Ectodermal cell (in vitro differentiated cells): ENCODE measurements around the gene CACNA1S.

Source experiments
- H3K27ac ChIP-seq: 2 replicates; pipeline ENCODE4 v1.7.0; 2013; ENCODE audit warnings: mild to moderate bottlenecking, low read depth, low read length; ENCODE audit not compliant: insufficient read depth, poor library complexity, severe bottlenecking
- H3K27me3 ChIP-seq: 2 replicates; pipeline ENCODE4 v1.7.0; 2013; ENCODE audit warnings: mild to moderate bottlenecking, low read length; ENCODE audit not compliant: insufficient read depth, control insufficient read depth, poor library complexity, severe bottlenecking
- H3K36me3 ChIP-seq: one replicate; pipeline ENCODE4 v1.7.0; 2013; ENCODE audit warnings: low read length; ENCODE audit not compliant: control insufficient read depth, insufficient read depth
- H3K4me1 ChIP-seq: one replicate; pipeline ENCODE4 v1.7.0; 2013; ENCODE audit warnings: low read length; ENCODE audit not compliant: control insufficient read depth, insufficient read depth
- H3K4me3 ChIP-seq: 2 replicates; pipeline ENCODE4 v1.7.0; 2013; ENCODE audit warnings: low read depth, low read length, control low read depth; ENCODE audit not compliant: insufficient read depth
- H3K9me3 ChIP-seq: 2 replicates; pipeline ENCODE4 v1.7.0; 2013; ENCODE audit warnings: mild to moderate bottlenecking, low read length, moderate library complexity; ENCODE audit not compliant: control insufficient read depth
- WGBS, 2 experiments: methylation state at CpG; one replicate each; pipeline ENCODE4 v1.1.7; 2013; ENCODE audit warnings: missing lambda C conversion rate in 2 of 2; 5-methylcytosine and 5-hydroxymethylcytosine counted together

The CACNA1S gene

DNA sequence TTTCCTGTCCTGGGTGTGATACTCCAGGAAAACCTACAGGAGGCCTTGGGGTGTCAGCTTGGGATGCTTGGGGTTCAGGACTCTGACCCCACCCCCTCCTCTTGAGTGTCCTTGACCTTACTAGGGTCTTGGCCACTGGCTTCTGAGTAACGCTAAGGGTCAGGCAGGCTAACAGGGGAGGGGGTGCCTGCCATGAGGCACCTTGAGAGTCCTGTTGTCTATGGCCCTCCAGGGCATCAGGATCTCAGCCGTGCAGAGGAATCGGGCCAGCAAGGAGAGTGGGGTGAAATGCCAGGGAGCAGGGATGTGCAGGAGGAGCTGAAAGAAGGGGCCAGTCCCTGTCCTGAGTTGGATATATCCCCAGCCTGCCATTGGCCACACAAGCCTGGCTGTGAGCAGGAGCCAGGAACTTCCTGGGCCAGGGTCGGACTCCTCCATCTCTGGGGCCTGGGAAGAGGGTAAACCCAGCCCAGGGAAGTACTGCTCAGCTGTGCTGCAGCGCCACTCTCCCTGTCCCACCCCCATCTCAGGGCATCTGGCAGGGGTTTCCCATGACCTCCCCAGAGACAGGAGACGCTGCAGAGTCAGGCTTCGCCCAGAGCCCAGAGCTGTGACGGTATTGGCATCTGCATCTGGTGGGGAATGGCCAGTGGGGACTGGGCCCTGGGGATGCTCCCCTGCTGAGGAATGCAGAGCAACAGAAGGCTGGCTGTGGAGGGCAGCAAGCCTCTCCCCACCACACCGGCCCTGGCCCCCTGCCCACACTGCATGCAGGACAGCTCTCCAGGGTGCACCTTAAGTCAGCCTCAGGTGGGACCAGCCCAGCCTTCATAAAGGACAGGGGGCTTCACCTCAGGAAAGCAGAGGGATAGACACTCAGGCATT lies 95.0 kb downstream of the CACNA1S start:
- Histone ChIP-seq H3K4me1 (peaks cover 62% of the 10 kb centered on the region), H3K27me3 (peaks cover 4% of the 10 kb centered on the region), H3K9me3 (no peaks in the 10 kb centered on the region), H3K36me3 (no peaks in the 10 kb centered on the region), H3K27ac (no peak overlapping the region), H3K4me3 (no peak overlapping the region)
- WGBS, 2 experiments, result 82 to 85% methylated on average over 9 of the region's 9 CpGs

GRCh38 chr1:201016211-201016651 lies 96.0 kb downstream of the CACNA1S start:
- H3K36me3 ChIP-seq, result no peaks in the 10 kb centered on the region
- no peak overlapping the region for H3K4me3 ChIP-seq
- 61 to 63% methylated on average over 10 of the region's 10 CpGs for WGBS, 2 experiments
- H3K4me1 ChIP-seq, result peaks cover 60% of the 10 kb centered on the region
- H3K27me3 ChIP-seq, result no peaks in the 10 kb centered on the region
- H3K27ac ChIP-seq, result no peak overlapping the region
- no peaks in the 10 kb centered on the region for H3K9me3 ChIP-seq

DNA sequence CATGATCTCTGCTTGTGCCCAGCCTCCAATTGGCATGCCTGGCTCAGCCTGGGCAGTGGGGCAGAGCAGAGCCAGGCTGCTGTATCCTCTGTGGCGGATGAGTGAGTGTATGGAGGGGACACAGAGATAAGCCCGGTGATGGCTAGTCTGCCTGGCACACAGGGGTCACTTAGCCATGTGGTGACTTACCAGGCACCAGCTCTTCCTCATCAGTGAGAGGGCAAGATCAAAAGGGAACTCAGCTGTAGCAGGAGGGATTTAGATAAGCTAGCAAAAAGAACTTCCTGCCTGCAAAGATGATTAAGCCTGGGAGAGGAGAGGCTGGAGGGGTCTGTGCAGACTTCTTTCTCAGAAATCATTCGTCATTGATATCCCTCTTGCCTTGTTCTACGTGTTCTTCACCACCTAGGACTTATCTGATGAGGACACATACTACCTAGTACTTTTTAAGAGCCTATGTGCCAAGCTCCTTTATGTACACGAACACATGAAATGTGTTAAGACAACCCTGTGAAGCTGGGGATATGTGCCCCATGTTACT lies 96.6 kb downstream of the CACNA1S start:
- H3K27ac ChIP-seq, result no peak overlapping the region
- peaks cover 61% of the 10 kb centered on the region for H3K4me1 ChIP-seq
- H3K27me3 ChIP-seq, result no peaks in the 10 kb centered on the region
- no peaks in the 10 kb centered on the region for H3K9me3 ChIP-seq
- 92 to 95% methylated on average over 5 of the region's 5 CpGs for WGBS, 2 experiments
- H3K4me3 ChIP-seq, result no peak overlapping the region
- H3K36me3 ChIP-seq, result no peaks in the 10 kb centered on the region

DNA sequence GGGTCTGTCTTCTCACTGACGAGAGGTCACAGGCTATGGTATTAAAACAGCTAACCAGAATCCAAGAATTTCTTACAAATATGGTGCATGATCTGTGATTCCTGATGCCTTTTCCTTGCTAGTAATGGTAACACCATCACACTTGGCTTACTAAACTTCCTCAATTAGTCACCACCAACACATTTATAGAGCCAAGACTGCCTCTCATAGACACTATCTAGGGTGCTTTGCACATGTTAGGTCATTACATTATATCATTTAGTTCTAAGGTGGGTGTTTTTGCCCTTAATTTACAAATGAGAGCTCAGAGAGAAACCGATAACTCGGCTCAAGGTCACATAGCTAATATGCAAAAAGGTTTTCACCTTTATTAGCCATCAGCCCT lies 97.4 kb downstream of the CACNA1S start:
- Histone ChIP-seq H3K9me3 (no peaks in the 10 kb centered on the region), H3K36me3 (no peaks in the 10 kb centered on the region), H3K27ac (no peak overlapping the region), H3K27me3 (no peaks in the 10 kb centered on the region), H3K4me3 (no peak overlapping the region), H3K4me1 (peaks cover 61% of the 10 kb centered on the region)
- 94 to 98% methylated on average over 3 of the region's 3 CpGs for WGBS, 2 experiments

- WGBS, 2 experiments, result 63 to 66% methylated on average over 33 of the region's 33 CpGs
- no peaks in the 10 kb centered on the region for H3K36me3 ChIP-seq
- no peak overlapping the region for H3K4me3 ChIP-seq
- H3K27me3 ChIP-seq, result no peaks in the 10 kb centered on the region
- peaks cover 65% of the 10 kb centered on the region for H3K4me1 ChIP-seq
- no peaks in the 10 kb centered on the region for H3K9me3 ChIP-seq
- no peak overlapping the region for H3K27ac ChIP-seq
These were observed 98.0 kb downstream of the CACNA1S start for GRCh38 chr1:201013991-201014815.

DNA sequence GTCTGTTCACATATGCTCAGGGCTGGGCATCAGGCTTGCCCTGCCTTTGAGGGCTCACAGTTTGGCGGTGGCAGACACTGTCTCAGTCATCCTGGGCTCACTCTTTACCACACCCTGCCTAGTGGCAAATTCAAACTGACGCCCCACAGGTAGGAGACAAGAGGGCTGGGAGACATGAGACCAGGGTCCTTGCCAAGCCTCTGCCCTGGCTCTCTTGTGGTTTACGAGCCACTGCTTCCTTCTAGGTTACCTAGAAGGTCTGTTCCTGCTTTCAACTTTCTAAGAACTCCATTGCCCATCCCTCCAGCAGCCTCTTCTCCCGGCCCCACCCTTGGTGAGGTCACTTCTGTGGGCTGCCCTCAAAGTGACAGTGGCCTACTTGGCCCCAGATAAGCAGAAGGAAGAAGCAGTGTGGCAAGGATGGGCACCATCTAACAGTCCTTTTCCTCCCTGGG lies 99.2 kb downstream of the CACNA1S start:
- Histone ChIP-seq H3K9me3 (no peaks in the 10 kb centered on the region), H3K4me3 (no peak overlapping the region), H3K27ac (no peak overlapping the region), H3K36me3 (no peaks in the 10 kb centered on the region), H3K4me1 (peaks cover 72% of the 10 kb centered on the region), H3K27me3 (no peaks in the 10 kb centered on the region)
- 93 to 95% methylated on average over 4 of the region's 4 CpGs for WGBS, 2 experiments

- H3K27ac ChIP-seq, result no peak overlapping the region
- peaks cover 60% of the 10 kb centered on the region for H3K4me1 ChIP-seq
- H3K27me3 ChIP-seq, result no peaks in the 10 kb centered on the region
- H3K9me3 ChIP-seq, result no peaks in the 10 kb centered on the region
- no peaks in the 10 kb centered on the region for H3K36me3 ChIP-seq
- WGBS, 2 experiments, result 86 to 90% methylated on average over 3 of the region's 3 CpGs
- H3K4me3 ChIP-seq, result no peak overlapping the region
These were observed 100.6 kb downstream of the CACNA1S start for GRCh38 chr1:201011616-201012015.

DNA sequence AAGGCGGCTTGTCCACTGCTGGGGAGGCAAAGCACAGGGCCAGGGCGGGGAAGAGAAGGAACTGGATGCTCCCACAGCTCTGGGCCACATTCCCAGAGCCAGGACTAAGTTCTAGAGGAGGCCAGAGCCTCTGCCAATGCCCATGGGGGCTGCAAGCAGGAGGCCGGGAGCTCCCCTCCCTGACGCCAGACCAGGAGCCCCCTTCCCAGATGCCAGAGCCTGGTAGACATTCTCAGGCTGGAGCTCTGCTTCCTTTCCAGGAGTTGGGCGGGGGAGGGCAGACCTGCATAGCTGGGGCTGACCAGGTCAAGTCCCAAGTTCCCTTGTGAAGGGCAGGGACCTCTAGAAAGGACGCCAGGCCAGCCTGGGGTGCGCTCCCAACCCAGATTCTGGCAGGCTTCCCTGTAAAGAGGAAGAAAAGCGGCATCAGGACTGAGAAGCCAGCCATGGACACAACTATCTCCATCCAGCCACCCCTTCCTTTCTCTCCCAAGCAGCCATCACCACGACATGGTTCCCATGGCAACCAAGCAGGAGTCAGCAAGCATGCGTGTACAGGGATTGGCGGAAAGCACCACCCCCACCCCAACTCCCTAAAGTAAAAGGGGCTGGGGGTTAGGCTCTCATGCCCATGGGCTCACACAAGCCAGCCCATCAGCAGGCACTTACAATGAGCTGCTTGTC lies 102.1 kb downstream of the CACNA1S start:
- H3K4me1 ChIP-seq, result peaks cover 47% of the 10 kb centered on the region
- H3K4me3 ChIP-seq, result no peak overlapping the region
- no peaks in the 10 kb centered on the region for H3K36me3 ChIP-seq
- 61 to 64% methylated on average over 11 of the region's 11 CpGs for WGBS, 2 experiments
- H3K27ac ChIP-seq, result peak overlapping the region; percentile 56
- no peaks in the 10 kb centered on the region for H3K9me3 ChIP-seq
- H3K27me3 ChIP-seq, result no peaks in the 10 kb centered on the region

DNA sequence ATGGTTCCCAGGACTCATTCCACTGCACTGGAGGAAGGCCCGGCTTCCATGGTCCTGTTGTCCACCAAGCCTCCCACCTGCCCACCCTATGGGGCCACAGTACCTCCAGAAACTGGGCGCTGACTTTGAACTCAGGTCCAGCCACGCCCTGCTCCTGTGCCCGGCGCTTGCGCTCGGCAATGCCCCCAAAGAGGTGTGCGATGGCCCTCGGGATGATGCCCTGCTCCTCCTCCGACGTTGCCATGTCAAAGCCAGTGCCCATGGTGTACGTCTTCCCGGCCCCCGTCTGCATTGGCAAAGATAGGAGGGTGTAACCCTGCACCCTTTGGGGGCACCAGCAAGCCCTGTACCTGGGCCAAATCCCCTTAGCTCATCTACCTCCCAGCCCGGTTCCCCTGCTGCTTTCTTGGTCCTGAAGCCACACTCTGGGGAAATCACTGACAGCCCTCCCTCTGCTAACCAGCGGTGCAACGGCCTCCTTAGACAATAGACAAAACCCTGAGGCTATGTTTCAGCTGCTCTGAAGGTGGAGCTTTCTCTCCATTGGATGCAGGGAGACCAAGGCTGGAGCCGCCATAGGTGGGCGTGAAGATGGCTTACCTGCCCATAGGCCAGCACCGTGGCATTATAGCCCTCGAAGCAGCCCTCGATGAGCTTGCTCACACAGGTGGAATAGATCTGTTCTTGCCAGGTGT lies 103.4 kb downstream of the CACNA1S start:
- 88 to 90% methylated on average over 22 of the region's 22 CpGs for WGBS, 2 experiments
- no peaks in the 10 kb centered on the region for H3K27me3 ChIP-seq
- peaks cover 36% of the 10 kb centered on the region for H3K4me1 ChIP-seq
- no peaks in the 10 kb centered on the region for H3K36me3 ChIP-seq
- no peak overlapping the region for H3K27ac ChIP-seq
- no peak overlapping the region for H3K4me3 ChIP-seq
- no peaks in the 10 kb centered on the region for H3K9me3 ChIP-seq
